Activated CD4-positive, alpha-beta T cell treated with anti-CD3 and anti-CD28 coated beads for 36 hours (primary cell): ENCODE data around the gene TCF25. TPM values are rescaled to one million over a fixed set of nuclear protein-coding genes. Genes with fewer than 3 reads are reported as not detected.

ENCODE experiments used
- ATAC-seq: fragments of 200-7000 bp; cut with Tn5 transposase; one replicate; pipeline ENCODE4 v1.10.0; 2021; ENCODE audit warnings: mild to moderate bottlenecking, moderate library complexity
- CTCF ChIA-PET: fragments of 350-600 bp; sonication (Branson Sonifier 250); formaldehyde crosslinking; loops from one replicate; lab custom pipeline; 2021; ENCODE audit warnings: antibody characterized with exemption; lab: Charles Lee
- POLR2A ChIA-PET: fragments of 350-600 bp; sonication (Branson Sonifier 250); formaldehyde crosslinking; loops from one replicate; lab custom pipeline; 2021; ENCODE audit warnings: antibody characterized with exemption, inconsistent platforms; lab: Charles Lee
- DNase-seq: peaks from one replicate; pipeline ENCODE4 v3.0.0-alpha.2; 2020
- H3K27ac Mint-ChIP-seq: one replicate; pipeline ENCODE4 v1.8.0; 2021; ENCODE audit warnings: mixed read lengths
- H3K27me3 Mint-ChIP-seq: one replicate; pipeline ENCODE4 v1.8.0; 2021; ENCODE audit warnings: mixed read lengths
- H3K36me3 Mint-ChIP-seq: one replicate; pipeline ENCODE4 v1.8.0; 2021; ENCODE audit warnings: low read depth, mixed read lengths
- H3K4me1 Mint-ChIP-seq: one replicate; pipeline ENCODE4 v1.8.0; 2021; ENCODE audit warnings: mixed read lengths
- H3K4me3 Mint-ChIP-seq: one replicate; pipeline ENCODE4 v1.8.0; 2021; ENCODE audit warnings: mild to moderate bottlenecking, moderate library complexity, mixed read lengths
- H3K9me3 Mint-ChIP-seq: one replicate; pipeline ENCODE4 v1.8.0; 2021; ENCODE audit warnings: low read depth, mixed read lengths
- intact Hi-C, 2 experiments: fragments of 100-400 bp; cut with DNase I in 1 of 2; cut with micrococcal nuclease in 1 of 2; formaldehyde crosslinking; loops; one replicate each; pipeline versions ENCODE4 v1.14.2 to v1.15.1; 2022 to 2024; cut with DNase I, micrococcal nuclease
- total RNA-seq, 2 experiments: library from RNA; stranded (reverse); gene quantifications; one replicate each; pipeline ENCODE4 v1.2.3, GENCODE V29; 2021

Gene TCF25
- total RNA-seq, 2 experiments from 2014 or later, result 122 to 133 TPM

DNA sequence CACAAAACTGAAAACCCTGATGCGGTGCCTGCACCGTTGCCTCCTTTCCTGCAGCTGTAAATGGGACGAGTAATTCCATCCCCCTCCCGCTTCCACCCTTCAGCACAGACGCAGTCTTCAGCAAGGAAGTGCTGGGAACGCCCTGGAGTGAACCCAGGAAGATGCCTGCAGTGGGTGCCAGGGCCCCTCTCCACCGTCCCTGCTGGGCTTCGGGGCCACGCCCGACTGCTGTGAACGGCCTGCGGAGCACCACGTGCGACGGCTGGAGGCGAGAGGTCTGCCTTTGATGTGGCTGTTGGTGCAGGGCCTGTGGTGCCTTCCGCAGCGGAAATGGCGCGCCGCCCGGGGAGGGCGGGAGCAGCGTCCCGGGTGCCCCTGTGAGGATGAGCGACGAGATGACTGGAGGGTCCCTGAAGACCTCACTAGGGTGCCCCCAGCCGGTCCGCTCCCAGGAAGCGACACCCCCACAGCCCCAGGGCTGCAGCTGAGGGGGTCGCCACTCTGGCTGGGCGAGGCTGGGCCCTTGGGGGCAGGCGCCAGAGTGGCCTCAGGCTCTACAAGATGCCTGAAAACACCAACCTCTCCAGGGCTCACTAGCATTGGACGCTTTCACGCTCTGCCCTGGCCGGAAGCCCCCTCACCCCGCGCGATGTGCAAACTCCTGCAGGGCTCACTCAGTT is 44.5 kb downstream of the TCF25 start:
- Mint-ChIP-seq H3K4me3 (peak overlapping the region; percentile 50), H3K27me3 (peaks cover 25% of the 10 kb centered on the region), H3K4me1 (peaks cover 43% of the 10 kb centered on the region), H3K27ac (no peak overlapping the region), H3K9me3 (no peaks in the 10 kb centered on the region), H3K36me3 (peaks cover 10% of the 10 kb centered on the region)
- ChIA-PET CTCF (interaction anchor here (1.3 to 1.6 kb wide), 2 partner anchors 8 to 30 kb away, joined by 6 to 9 read pairs; no protein-coding TSS in a partner anchor), POLR2A (interaction anchor here (0.6 kb wide), 1 partner anchor 33 kb away, joined by 4 read pairs; no protein-coding TSS in a partner anchor)
- ATAC-seq (peak; percentile 75), DNase-seq (peak; percentile 89)
- intact Hi-C loops, result loop anchor here (2.0 to 5.0 kb wide), 2 partner anchors 196 to 217 kb away; partner anchors contain the start of genes VPS9D1 (in 2 of the 2), ZNF276 (in 2 of the 2) and SPATA2L (in 1 of the 2)

DNA sequence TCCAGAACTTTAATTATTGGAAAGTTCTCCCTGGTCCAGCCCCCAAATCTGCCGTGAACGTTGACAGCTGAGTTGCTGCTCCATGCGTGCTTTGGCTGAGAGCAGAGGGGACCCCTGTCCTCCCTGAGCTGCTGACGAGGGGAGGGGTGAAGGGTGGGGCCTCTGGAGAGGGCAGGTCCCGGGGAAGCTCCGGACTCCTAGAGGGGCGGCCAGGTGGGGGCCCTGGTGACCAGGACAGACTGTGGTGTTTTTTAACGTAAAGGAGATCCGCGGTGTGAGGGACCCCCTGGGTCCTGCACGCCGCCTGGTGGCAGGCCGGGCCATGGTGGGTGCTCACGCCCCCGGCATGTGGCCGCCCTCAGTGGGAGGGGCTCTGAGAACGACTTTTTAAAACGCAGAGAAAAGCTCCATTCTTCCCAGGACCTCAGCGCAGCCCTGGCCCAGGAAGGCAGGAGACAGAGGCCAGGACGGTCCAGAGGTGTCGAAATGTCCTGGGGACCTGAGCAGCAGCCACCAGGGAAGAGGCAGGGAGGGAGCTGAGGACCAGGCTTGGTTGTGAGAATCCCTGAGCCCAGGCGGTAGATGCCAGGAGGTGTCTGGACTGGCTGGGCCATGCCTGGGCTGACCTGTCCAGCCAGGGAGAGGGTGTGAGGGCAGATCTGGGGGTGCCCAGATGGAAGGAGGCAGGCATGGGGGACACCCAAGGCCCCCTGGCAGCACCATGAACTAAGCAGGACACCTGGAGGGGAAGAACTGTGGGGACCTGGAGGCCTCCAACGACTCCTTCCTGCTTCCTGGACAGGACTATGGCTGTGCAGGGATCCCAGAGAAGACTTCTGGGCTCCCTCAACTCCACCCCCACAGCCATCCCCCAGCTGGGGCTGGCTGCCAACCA is 45.3 kb downstream of the TCF25 start, which contains the start of gene MC1R:
MC1R (plus strand) TSS at position 410 of the 895 bp plus-strand sequence; CDS start at position 807, 397 bp downstream.
- ATAC-seq (peak; percentile 10), DNase-seq (peak; percentile 50)
- ChIA-PET POLR2A (no interaction called here), CTCF (interaction anchor here (0.7 to 1.6 kb wide), 5 partner anchors 9 to 219 kb away, joined by 3 to 9 read pairs (median 4); partner anchors contain the start of gene TCF25)
- H3K4me3 Mint-ChIP-seq, result peak within 1 kb of the TSS; percentile 50
- no peaks in the 10 kb centered on the region for H3K9me3 Mint-ChIP-seq
- intact Hi-C loops, result loop anchor here (2.0 to 5.0 kb wide), 2 partner anchors 196 to 218 kb away; partner anchors contain the start of genes VPS9D1 (in 2 of the 2), ZNF276 (in 2 of the 2) and SPATA2L (in 1 of the 2)
- peaks cover 43% of the 10 kb centered on the region for H3K4me1 Mint-ChIP-seq
- peaks cover 25% of the 10 kb centered on the region for H3K27me3 Mint-ChIP-seq
- no peak within 1 kb of the TSS for H3K27ac Mint-ChIP-seq
- peaks cover 10% of the 10 kb centered on the region for H3K36me3 Mint-ChIP-seq

DNA sequence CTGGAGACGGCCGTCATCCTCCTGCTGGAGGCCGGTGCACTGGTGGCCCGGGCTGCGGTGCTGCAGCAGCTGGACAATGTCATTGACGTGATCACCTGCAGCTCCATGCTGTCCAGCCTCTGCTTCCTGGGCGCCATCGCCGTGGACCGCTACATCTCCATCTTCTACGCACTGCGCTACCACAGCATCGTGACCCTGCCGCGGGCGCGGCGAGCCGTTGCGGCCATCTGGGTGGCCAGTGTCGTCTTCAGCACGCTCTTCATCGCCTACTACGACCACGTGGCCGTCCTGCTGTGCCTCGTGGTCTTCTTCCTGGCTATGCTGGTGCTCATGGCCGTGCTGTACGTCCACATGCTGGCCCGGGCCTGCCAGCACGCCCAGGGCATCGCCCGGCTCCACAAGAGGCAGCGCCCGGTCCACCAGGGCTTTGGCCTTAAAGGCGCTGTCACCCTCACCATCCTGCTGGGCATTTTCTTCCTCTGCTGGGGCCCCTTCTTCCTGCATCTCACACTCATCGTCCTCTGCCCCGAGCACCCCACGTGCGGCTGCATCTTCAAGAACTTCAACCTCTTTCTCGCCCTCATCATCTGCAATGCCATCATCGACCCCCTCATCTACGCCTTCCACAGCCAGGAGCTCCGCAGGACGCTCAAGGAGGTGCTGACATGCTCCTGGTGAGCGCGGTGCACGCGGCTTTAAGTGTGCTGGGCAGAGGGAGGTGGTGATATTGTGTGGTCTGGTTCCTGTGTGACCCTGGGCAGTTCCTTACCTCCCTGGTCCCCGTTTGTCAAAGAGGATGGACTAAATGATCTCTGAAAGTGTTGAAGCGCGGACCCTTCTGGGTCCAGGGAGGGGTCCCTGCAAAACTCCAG is 46.4 kb downstream of the TCF25 start:
- intact Hi-C loops, result loop anchor here (2.0 to 10.0 kb wide), 4 partner anchors 95 to 1465 kb away; partner anchors contain the start of genes VPS9D1 (in 2 of the 2), ZNF276 (in 2 of the 2), SPATA2L (in 1 of the 2) and SPIRE2 (in 1 of the 2)
- DNase-seq, result no peak
- peaks cover 46% of the 10 kb centered on the region for H3K4me1 Mint-ChIP-seq
- H3K36me3 Mint-ChIP-seq, result peaks cover 5% of the 10 kb centered on the region
- POLR2A ChIA-PET, result no interaction called here
- H3K9me3 Mint-ChIP-seq, result no peaks in the 10 kb centered on the region
- H3K4me3 Mint-ChIP-seq, result no peak overlapping the region
- H3K27ac Mint-ChIP-seq, result no peak overlapping the region
- no peak for ATAC-seq
- H3K27me3 Mint-ChIP-seq, result peaks cover 28% of the 10 kb centered on the region
- CTCF ChIA-PET, result interaction anchor here (0.6 to 1.6 kb wide), 5 partner anchors 10 to 336 kb away, joined by 3 to 9 read pairs (median 4); no protein-coding TSS in a partner anchor

DNA sequence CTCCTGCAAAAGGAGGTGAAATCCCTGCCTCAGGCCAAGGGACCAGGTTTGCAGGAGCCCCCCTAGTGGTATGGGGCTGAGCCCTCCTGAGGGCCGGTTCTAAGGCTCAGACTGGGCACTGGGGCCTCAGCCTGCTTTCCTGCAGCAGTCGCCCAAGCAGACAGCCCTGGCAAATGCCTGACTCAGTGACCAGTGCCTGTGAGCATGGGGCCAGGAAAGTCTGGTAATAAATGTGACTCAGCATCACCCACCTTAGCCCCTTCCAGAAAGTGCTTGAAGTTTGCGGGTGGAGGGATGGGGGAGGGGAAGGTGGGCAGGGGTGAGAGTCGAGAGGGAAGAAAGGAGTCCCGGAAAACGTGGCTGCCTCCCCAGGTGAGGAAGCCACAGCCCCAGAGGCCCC is 47.3 kb downstream of the TCF25 start:
- Mint-ChIP-seq H3K27ac (no peak overlapping the region), H3K4me3 (no peak overlapping the region), H3K4me1 (peaks cover 49% of the 10 kb centered on the region), H3K36me3 (no peaks in the 10 kb centered on the region), H3K27me3 (peaks cover 34% of the 10 kb centered on the region), H3K9me3 (no peaks in the 10 kb centered on the region)
- intact Hi-C loops, result loop anchor here (10.0 kb wide), 2 partner anchors 96 to 1466 kb away; partner anchors contain the start of genes SPIRE2 (in 1 of the 2) and ZFPM1 (in 1 of the 2)
- DNase-seq (no peak), ATAC-seq (no peak)
- ChIA-PET POLR2A (no interaction called here), CTCF (interaction anchor here (0.6 to 0.7 kb wide), 2 partner anchors 23 to 337 kb away, joined by 3 read pairs; no protein-coding TSS in a partner anchor)

DNA sequence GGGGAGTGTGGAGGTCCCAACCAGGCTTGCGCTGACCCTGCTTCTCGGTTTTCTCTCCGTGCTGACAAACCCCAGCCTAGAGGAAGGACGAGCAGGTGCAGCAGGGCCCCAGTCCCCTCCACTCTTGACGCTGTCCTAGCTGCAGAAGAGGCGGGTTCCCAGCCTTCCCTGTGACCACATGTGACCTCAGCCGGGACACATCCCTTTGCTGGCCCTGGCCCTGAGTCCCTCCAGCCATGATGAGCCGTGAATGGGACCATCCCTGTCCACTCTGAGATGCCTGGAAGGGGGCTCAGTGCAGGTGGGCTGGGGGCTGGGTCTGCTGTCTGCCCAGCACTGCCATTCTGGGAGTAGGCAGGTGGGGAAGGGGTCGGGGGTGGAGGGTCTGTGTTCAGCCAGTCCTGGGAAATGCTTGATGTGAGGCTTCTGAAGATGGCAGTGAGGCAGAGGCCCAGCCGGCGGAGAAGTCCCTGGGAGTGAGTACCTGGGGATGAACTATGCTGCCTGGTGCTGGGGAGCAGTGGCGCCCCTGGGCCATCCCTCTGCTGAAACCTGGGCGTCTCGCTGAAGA is 47.8 kb downstream of the TCF25 start:
- CTCF ChIA-PET, result interaction anchor here (1.2 kb wide), 1 partner anchor 11 kb away, joined by 3 read pairs; no protein-coding TSS in a partner anchor

DNA sequence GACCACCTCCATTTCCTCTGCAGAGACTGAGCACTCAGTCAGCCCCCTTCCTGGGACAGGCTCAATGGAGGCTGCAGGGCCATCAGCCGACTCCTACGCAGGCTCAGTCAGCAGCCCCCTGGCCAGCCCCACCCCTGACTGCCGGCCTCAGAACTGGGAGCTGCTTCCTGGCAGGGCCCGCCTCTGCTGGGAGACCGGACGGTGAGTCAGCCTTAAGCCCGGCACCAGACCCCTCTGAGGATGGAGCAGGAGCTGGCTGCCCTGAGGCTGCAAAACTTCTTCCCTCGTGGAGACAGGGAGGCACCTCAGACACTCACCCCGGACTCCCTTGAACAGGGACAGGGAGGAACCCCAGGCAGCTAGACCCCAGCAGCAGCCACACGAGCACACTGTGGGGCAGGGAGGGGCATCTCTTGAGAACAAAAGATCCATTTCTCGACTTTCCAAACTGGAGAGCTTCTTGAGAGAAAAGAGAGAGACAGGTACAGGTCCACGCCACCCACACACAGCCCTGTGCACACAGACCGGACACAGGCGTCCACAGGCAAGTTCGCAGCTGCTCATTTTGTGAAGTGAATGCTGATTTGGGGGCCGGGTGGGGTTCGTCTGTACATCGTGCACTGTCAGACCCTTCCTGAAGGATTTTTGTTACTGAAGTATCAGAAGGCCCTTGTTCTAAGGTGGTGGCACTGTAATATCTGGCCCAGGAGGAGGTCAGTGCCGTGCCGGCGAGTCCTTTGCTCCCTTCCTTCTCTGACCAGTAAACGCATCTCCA is 48.5 kb downstream of the TCF25 start:
- Mint-ChIP-seq H3K4me1 (peaks cover 49% of the 10 kb centered on the region), H3K36me3 (no peaks in the 10 kb centered on the region), H3K27ac (no peak overlapping the region), H3K9me3 (no peaks in the 10 kb centered on the region), H3K4me3 (peak overlapping the region; percentile 55), H3K27me3 (peaks cover 34% of the 10 kb centered on the region)
- CTCF ChIA-PET, result interaction anchor here (1.2 to 1.4 kb wide), 2 partner anchors 12 to 21 kb away, joined by 3 read pairs; no protein-coding TSS in a partner anchor
- POLR2A ChIA-PET, result no interaction called here
- peak; percentile 48 for DNase-seq
- intact Hi-C loops, result loop anchor here (2.0 to 10.0 kb wide), 3 partner anchors 47 to 1467 kb away; partner anchors contain the start of genes SPIRE2 (in 1 of the 2) and ZFPM1 (in 1 of the 2)
- ATAC-seq, result no peak

More for the DNA sequence above, 47.8 kb downstream of the TCF25 start:
- H3K27me3 Mint-ChIP-seq, result peaks cover 34% of the 10 kb centered on the region
- ATAC-seq (no peak), DNase-seq (no peak)
- H3K9me3 Mint-ChIP-seq, result no peaks in the 10 kb centered on the region
- POLR2A ChIA-PET, result no interaction called here
- intact Hi-C loops, result loop anchor here (10.0 kb wide), 2 partner anchors 96 to 1466 kb away; partner anchors contain the start of genes SPIRE2 (in 1 of the 2) and ZFPM1 (in 1 of the 2)
- peaks cover 49% of the 10 kb centered on the region for H3K4me1 Mint-ChIP-seq
- no peak overlapping the region for H3K4me3 Mint-ChIP-seq
- H3K27ac Mint-ChIP-seq, result no peak overlapping the region
- no peaks in the 10 kb centered on the region for H3K36me3 Mint-ChIP-seq

DNA sequence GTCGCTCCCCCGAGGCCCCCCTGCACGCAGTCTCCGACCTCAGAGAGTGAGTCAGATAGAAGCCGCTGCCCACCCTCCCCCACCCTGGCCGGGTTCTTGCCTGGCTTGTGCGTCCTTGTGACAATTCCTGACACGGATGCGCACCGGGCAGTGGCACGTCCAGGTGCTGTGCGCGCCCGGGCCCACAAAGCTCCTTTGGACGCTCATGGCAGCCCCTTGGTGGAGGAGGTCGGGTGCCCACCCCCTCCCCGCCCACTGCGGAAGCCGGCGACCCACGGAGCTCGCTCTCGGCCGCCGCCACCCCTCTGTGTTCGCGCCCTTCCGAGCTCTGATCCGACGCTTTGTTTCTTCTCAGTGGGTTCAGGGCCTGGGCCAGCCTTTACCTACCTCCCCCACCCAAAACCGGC is 49.1 kb downstream of the TCF25 start:
- DNase-seq, result peak; percentile 65
- CTCF ChIA-PET, result interaction anchor here (1.2 to 1.4 kb wide), 2 partner anchors 12 to 20 kb away, joined by 3 read pairs; no protein-coding TSS in a partner anchor
- POLR2A ChIA-PET, result no interaction called here
- H3K27ac Mint-ChIP-seq, result no peak overlapping the region
- H3K4me1 Mint-ChIP-seq, result peaks cover 48% of the 10 kb centered on the region
- H3K27me3 Mint-ChIP-seq, result peaks cover 35% of the 10 kb centered on the region
- intact Hi-C loops, result loop anchor here (2.0 to 10.0 kb wide), 3 partner anchors 48 to 1468 kb away; partner anchors contain the start of genes SPIRE2 (in 1 of the 2) and ZFPM1 (in 1 of the 2)
- ATAC-seq, result no peak
- H3K4me3 Mint-ChIP-seq, result peak overlapping the region; percentile 55
- H3K9me3 Mint-ChIP-seq, result no peaks in the 10 kb centered on the region
- no peaks in the 10 kb centered on the region for H3K36me3 Mint-ChIP-seq

DNA sequence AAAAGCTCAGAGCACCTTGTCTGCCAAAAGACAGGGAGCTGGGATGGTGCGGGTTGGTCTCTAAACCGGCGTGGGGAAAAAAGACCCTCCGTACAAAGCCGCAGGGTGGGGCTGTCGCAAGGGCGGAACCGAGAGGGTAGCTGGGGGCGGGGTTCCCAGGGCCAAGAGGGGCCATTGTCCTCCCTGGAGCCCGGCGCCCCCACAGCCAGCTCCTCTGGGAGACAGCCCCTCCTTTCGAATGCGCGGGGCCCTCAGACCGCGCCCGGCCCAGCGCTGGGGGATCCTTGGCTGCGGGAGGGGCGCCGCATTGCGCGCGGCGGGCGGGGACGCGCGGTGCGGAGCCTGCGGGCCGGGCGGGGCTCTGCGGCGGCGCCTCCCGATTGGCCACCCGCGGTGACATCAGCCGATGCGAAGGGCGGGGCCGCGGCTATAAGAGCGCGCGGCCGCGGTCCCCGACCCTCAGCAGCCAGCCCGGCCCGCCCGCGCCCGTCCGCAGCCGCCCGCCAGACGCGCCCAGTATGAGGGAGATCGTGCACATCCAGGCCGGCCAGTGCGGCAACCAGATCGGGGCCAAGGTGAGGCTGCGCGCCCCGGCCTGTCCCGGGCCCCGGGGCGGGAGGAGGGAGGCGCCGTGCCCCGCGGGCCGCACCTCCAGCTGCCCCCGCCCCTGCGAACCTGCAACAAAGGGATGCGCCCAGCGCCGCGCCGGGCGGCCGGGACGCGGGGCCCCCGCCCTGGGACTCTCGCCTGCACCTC is 49.7 kb downstream of the TCF25 start, which contains the start of gene TUBB3:
TUBB3 (plus strand) TSS at position 459 of the 756 bp plus-strand sequence; CDS start at position 519, 60 bp downstream.
- POLR2A ChIA-PET, result no interaction called here
- intact Hi-C loops, result loop anchor here (2.0 to 10.0 kb wide), 3 partner anchors 48 to 1468 kb away; partner anchors contain the start of genes SPIRE2 (in 1 of the 2) and ZFPM1 (in 1 of the 2)
- Mint-ChIP-seq H3K9me3 (no peaks in the 10 kb centered on the region), H3K4me3 (peak within 1 kb of the TSS; percentile 55), H3K36me3 (no peaks in the 10 kb centered on the region), H3K27me3 (peaks cover 38% of the 10 kb centered on the region), H3K4me1 (peaks cover 43% of the 10 kb centered on the region), H3K27ac (no peak within 1 kb of the TSS)
- DNase-seq (peak; percentile 72), ATAC-seq (peak; percentile 34)
- CTCF ChIA-PET, result interaction anchor here (1.1 to 1.4 kb wide), 3 partner anchors 16 to 106 kb away, joined by 3 read pairs; no protein-coding TSS in a partner anchor
